Stimulated activated CD4-positive, alpha-beta T cell treated with anti-CD3 and anti-CD28 coated beads, Interleukin-4, amount 100 ng/mL, for 48 hours (primary cell): Measurements from ENCODE around the gene PIP4K2A.
"Not testable (repeated sequence)": the region's sequence is repeated elsewhere in the genome, so short reads cannot be mapped to it uniquely, and the experiment has no call there.

Source experiments
- DNase-seq, 2 donors: peaks; one replicate each; pipeline ENCODE4 v3.0.0-alpha.2; 2020; ENCODE audit warnings: low read depth in 2 of 2

Gene PIP4K2A

DNA sequence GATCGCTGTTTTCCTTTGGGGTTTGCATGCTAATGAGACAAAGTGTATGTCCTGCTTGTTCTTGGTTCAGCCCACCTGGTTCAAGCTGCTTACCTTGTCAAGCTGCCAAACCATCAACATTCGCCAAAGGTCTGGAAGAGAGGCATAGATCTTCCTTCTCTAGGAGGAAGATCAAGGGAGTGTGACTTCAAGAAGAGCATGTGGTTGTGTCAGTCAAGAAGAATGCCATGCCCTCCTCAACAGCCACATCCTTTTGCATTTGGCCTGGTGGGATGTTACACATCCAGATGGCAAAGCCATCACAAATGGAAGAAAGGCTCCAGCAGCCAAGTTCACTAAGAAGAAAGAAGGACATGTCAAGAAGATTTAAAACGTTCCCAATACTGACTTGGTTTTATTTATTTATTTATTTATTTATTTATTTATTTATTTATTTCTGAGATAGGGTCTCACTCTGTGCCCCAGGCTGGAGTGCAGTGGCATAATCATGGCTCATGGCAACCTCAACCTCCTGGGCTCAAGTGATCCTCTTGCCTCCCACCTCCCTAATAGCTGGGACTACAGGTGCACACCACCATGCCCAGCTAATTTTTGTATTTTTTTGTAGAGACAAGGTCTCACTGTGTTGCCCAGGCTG is 5.1 kb upstream of the PIP4K2A start:
- DNase-seq, result no peak

DNA sequence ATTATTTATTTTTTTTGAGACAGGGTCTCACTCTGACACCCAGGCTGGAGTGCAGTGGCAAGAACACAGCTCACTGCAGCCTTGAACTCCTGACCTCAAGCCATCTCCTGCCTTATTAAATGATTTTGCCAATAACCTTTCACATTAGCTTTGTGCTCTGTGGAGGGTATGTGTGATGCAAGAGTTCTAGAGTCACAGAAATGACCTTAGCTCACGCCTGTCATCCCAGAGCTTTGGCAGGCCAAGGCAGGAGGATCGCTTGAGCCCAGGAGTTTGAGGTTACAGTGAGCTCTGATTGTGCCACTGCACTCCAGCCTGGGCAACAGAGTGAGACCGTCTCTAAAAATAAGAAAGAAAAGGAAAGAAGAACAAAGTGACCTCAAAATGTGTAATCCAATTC is 4.3 kb upstream of the PIP4K2A start:
- not testable (repeated sequence) for DNase-seq

DNA sequence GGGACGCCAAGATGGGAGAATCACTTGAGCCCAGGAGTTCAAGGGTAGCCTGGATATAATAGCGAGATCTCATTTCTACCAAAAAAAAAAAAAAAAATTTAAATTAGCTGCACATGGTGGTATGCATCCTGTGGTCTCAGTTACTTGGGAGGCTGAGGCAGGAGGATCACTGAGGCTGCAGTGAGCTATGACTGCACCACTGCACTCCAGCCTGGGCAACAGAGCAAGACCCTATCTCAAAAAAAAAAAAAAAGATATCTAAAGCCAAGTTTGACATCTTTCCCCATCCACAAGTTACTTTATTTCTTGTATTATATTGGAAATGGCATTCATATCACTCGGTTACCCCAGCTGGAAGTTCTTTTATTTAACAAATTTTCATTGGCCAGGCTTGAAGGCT is 3.4 kb upstream of the PIP4K2A start:
- no peak for DNase-seq

DNA sequence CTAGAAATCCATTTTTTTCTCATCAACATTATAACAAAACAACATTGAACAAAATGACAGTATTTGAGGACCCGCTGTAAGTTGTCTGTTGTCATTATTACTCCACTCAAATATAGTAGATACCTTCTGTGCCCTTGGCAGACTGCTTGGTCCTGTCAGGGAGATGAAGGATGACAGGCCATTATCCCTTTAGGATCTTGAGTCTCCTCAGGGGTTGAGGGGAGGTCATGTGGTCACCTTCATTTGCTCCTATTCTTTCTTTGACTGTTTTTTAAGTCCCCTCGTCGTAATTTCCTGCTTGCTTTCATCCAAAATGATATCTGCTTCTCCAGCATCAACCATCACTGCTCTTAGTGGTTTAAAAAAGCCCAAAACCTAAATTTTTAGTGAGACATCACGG is 2.6 kb upstream of the PIP4K2A start:
- DNase-seq, result no peak

DNA sequence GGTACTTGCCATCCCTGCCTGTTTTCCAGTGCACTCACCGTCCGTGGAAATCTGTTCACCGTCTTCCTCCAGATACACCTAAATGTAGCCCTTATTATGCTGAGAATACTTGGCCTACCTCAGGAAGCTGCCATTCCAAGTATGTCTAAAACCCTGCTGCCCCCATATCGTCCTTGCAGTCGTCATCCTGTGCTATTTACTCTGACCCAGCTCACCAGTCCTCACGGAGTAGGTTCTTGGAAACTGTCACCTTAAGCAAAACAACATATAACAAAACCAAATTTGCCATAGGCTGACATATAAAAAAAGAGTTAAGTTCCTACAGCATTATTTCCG is 880 bp upstream of the PIP4K2A start:
- no peak for DNase-seq

DNA sequence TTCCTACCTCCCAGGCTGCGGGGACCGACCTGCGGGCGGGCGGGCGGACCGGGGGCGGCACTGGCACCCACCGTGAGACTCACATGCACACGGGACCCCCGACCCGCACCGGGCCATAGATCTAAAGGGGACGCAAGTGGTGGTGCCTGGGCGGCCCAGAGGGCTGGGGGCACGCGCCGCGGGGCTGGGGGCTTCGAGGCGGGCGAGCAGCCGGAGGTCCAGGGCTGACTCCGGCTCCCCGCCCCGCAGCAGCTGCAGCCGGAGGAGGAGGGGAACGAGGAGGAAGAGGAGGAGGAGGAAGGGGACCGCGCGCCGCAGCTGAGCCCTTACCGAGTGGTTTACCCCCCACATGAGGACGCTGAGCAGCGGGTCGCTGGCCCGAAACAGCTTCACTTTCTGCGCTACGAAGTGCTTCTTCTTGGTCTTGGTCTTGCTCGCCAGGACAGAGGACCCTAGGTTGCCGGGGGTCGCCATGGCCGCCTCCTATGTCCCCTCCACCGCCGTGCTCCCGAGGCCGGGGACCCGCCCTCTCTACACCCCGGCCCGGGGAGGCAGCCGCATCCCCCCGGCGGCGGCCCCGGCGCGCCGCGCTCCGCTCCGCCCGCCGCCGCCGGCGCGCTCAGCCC is 412 bp downstream of the PIP4K2A start:
- DNase-seq, result peak in 1 of 2 donors; percentile 33

DNA sequence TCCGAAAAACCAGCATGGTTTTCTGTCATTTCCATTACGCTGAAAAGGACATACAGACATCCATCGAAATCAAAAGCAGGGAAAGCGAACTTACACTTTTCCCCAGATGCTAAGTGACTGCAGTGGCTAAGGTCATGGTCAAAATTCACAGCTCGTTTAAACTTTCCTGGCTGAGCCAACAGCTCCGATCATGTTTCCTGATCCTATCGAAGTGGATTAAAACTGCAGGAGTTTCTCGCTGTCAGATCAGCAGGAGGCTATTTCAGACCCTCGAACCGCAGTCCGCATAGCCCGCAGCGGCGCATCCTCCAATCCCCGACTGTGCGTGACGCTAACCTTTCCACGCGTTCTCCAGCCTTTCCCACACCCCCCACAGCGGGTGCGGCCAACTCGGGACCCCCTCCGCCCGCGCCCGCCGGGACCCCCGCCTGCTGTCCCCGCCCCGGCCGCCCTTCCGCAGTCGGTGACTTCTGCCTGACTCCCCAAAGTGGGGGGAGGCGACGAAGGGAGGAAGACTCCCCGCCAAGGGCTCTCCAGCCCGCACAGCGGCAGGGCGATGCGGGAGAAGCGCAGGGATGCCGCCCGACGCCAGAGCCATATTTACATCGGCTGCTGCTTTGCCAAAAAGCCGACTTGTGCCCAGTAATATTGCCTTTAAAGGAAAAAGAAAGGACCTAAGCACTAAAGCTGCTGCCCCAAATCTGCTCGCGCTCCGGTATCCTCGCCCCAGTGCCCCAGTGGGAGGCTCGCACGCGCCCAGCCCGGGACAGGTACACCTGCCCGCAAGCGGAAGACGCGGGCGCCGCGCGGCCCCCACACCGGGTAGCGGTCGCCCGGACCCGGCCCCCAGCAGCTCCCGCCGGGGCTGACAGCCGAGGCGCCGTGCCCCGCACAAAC is 1.2 kb downstream of the PIP4K2A start:
- DNase-seq, result peak in 1 of 2 donors; percentile 29

DNA sequence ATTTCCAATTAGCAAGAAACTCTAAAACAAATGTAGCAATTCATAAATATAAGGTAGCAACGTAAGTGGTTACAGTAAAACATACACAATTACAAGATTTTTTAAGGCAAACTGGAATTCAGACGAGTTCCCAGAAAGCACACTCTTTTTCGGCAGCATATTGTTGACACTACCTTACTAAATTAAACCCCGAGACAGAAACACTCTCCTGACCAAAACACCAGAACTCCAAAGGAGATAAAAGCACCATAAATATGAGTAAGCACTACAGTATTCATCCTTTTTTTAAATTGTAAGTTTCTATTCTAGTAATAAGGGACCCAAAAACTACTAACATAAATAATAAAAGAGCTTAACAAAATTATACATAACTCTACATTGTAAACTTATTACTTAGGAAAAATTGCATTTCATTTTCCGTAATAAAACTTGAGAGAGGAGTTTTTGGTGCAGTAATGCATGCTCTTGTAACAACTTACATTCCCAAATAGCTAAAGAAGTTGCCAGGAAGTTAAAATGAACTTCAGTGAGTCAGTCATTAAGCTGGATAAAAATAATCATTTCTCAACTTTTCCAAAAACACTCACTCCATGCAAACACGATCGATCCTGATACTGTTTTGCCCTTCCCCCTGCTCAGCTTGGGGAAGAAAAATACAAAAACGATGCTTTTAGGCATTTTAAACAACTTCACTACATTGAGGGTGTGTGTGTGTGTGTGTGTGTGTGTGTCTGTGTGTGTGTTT is 2.0 kb downstream of the PIP4K2A start:
- no peak for DNase-seq

DNA sequence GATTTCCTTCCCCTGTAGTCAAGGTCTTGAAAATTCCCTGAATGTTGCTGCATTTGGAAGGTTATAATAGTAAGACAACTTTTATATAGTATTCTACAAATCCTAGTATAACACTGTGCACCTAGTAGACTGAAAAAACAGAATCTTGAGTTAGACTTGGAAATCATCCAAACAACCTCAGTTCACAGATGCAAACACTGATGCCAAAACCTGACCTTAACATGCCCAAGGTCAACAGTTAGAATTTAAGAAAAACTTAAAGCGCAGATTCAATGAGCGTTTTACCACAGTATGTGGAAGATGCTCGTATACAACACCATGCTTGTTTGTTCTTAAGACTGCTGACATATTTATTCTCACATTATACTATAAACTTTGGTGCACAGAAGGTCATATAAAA is 3.0 kb downstream of the PIP4K2A start:
- DNase-seq, result no peak

DNA sequence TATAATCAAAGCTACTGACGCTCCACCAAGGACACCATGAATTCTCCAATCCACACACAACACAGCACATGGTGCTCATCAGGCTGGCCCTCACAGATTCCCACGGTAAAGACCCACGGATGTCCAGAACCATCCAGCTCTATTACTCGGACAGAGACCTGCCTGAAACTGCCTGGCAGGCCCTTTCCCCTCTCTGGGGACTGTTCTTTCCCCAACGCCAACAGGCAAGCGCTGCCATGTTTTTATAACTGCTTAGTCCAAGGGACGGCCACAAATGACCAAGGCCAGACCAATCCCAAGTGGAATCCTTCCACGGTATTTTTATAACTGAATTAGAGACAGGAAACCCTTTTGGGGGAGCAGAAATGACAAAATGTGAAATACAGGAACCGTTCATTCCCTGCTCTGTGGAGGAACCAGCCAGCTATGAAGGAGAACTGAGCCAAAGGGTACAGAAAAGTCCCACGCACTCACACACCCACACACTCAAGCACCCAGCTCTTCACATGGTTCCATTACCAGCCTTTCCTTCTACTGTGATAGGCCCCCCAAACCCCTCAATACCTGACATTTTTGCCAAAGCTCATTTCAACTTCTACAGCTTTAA is 4.1 kb downstream of the PIP4K2A start:
- no peak for DNase-seq

DNA sequence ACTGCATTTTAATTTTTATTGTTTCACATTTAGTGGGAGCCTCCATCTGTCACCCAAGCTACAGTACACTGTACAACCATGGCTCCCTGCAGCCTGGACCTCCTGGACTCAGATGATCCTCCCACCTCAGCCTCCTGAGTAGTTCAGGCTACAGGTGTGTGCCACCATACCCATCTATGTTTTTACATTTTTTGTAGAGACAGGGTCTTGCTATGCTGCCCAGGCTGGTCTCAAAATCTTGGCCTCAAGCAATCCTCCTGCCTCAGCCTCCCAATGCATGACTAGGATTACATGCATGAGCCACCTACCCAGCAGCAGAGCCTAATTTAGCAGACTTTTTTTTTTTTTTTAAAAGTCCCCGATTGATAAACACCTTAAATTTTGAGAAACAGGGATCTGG is 5.6 kb downstream of the PIP4K2A start:
- DNase-seq, result no peak

DNA sequence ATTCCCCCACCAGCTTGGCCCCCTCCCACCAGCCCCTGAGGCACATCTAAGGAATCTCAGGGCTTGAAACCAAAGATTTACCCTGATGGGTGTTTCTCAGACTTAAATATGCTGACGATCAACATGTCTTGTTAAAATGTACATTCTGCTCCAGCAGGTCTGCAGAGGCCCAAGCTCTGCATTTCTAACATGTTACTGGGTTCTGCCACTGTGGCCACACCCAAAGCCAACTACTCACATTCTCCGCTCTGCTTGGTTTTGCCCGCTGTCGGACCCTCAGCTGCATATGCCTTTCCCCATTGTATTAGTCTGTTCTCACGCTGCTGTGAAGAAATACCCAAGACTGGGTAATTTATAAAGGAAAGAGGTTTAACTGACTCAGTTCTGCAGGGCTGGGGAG is 8.9 kb downstream of the PIP4K2A start:
- DNase-seq, result no peak

DNA sequence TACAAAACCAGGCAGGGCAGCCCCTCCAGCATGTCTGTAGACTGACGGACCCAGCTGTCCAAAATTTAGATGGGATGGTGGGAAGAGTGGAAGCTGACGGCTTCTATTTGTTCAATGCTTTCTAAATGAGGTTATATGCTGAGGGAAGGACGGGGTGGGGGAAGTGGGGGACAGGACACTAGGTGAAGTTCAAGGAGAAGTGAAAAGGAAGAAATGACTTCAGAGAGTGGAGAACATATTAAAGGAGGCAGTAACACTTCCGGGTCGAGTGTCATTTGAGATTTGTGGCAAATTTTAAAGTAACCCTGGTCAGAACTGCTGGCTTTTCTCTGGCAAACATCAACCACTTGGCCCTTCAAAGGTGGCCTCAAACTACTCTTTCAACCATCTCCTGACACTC is 9.4 kb downstream of the PIP4K2A start:
- DNase-seq, result no peak

DNA sequence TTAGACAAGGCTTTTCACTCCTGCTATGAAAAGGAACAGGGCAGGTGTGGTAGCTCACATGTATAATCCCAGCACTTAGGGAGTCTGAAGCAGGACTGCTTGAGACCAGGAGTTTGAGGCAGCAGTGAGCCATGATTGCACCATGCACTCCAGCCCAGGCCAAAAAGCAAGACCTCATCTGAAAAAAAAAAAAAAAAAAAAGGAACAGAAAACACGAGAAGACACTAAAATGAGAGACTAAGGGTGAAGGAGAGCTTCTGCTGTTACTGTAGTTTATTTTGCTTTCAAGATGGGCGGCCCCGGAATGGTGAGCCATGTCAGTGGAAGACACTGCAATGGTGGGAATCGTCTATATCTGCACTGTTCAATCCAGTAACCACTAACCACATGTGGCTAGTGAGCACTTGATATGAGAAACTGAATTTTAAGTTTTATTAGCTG is 9.9 kb downstream of the PIP4K2A start:
- DNase-seq, result no peak

DNA sequence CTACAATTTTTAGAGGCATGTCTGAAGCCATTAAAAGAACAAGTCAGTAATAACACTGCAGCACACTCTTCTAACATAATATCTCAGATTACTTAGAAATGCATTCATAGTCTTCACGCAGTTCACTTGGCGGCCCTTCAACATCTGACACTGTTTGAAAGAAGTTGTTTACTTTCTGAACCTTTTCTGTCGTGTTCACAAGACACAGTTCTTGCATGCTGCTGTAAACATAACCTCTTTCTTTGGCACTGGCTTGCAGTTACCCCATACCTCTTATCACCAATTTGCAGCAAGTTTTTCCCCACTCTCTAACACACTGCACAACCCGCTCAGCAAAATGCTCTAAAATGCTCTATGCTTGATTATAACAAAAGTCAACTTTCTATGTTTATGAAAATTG is 12.0 kb downstream of the PIP4K2A start:
- no peak for DNase-seq

DNA sequence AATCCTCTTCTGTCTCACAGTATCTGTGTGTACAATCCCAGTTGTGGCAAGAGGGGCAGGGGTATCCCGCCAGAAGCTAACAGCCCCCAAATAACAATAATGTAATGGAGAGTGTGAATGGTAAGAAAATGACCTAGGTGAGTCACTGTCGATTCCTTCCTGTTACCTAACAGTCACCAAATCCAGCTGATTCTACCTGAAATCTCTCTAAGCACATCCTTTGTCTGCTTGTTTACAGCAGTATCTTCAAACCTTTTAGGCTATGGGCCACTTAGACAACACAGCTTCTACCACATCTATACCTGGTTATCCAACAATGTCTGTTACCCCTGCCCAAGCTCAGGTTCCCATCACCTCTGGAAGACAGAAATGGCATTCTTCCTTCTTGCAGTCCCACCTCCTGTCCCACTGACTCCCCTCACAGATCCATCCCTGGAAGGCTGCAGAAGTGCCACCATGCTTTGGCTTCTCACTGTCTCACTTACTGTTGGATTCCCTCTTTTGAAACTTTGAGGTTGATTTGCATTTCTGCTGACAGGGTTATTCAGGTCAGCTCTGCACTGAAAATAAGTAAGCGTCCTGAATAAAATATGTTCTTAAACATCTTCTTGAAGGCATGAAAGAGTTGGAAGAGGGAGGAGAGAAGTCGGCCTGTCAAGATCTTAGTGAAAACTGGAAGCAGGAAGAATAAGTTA is 13.1 kb downstream of the PIP4K2A start:
- no peak for DNase-seq

DNA sequence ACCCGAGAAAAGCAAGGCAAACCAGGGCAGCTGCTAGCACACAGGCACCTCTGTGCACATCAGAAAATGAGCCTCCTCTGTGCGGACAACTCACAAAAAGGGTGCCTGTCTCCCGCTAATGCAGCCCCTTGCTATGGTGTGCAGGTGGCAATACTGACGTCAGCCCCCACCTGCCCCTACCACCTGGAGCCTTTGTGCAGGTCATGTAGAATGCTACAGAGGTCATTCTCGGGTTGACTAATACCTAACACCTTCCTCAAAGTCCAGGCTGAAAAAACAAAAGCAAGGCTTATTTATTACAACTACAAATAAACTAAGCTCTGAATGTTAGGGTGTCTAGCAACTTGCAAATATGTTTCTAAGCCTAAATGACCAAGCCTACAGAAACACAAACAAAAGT is 13.9 kb downstream of the PIP4K2A start:
- no peak for DNase-seq

DNA sequence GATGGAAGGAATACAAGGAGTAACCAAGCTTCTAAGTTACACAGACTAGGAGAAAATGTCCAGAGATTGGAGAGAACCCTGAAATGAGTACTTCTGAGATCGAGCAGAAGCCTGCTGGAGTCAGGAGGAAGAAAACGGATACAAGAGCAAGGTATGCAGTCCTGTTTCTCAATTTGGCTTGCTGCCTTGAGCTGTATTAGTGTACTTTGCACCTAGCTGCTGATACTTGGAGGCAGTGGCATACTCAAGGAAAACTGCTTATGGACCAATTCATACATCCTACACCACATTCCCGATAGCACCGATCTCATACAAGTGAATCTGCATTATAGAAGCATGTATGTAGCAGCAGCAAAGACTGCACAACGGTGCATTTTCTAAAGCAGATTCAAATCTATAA is 14.4 kb downstream of the PIP4K2A start:
- no peak for DNase-seq

DNA sequence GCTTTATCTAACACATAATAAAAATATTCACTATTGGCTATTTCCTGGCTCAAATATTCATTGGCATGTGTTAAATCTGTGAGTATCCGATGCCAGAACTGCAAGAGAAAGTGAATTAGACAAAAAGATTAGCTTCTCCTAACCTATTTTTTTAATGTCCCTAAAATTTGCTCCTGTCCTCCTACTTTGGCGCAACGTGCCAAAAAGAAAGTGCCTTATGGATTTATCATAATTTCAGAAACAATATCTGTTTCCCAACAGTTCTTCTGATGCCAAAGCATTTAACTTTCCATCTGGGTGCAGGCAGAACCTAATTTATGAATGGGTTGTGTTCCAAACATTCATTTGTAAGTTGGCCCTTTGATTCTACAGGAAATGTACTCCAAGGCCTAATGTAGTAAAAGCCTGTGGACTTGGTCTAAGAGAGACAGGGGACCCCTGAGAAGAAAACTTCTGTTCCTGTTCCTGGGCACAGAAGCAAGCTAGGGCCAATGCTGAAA is 15.4 kb downstream of the PIP4K2A start:
- no peak for DNase-seq

DNA sequence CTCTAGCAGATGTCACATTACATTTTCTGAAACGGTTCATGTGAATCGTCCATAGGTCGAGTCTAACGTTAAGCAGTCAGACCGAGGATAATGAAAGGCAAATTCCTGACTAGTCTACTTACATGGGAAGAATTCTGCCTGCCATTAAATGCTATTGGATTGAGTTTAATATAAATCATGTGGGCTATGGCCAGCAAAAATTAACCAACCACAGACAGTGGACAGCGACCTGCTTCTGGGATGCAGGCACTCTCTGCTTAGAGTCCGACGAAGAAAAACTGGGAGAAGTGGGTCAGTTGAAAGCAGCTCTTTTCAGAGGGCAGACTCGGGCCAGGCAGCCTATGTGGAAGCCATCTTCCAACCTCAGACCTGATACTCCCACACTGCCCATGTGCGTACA is 16.6 kb downstream of the PIP4K2A start:
- DNase-seq, result no peak

DNA sequence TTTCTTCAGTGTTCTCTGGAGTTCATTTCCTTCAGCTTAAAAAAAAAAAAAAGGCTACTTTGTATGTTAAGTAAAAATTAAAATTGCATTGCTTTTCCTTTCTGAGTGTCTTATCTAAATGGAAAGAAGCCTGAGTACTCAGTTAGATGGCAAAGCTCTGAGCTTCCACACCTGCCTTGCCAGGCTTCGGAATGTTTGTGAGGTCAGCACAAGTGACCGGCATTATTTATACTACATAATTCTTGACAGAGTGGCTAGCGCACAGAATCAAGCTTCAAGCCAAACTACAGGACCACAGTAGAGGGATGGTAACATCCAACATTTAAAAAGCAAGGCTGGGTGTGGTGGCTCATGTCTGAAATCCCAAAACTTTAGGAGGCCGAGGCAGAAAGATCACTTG is 17.3 kb downstream of the PIP4K2A start:
- no peak for DNase-seq
